Measurements from ENCODE around the gene UBE2G1.

Gene UBE2G1

GRCh38 chr17:4333041-4333440, 33.4 kb downstream of the UBE2G1 start:
- no peak for DNase-seq

- no peak for DNase-seq
These were observed 34.0 kb downstream of the UBE2G1 start for GRCh38 chr17:4332296-4332970.

DNA sequence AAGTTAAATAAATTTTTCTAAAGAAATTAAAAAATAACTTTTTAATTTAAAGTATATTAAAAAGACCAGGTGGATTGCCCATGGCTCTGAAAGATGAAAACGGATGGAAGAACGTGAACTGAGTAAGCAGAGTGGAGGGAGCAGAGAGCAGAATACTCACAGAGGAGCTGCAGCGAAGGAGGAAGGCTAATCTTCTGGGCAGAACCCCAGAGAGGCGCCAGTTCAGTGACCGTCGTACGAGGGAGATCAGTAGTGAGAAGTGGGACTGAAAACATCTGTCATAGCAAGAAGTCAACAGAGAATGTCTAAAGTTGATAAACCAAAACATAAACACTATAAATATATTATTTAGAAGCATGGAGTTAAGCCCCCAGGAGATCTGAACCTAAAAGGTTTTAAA, 34.9 kb downstream of the UBE2G1 start:
- DNase-seq: no peak

GRCh38 chr17:4329838-4330237, 36.6 kb downstream of the UBE2G1 start:
- DNase-seq: no peak

GRCh38 chr17:4327606-4328005, 38.9 kb downstream of the UBE2G1 start:
- no peak for DNase-seq

GRCh38 chr17:4326608-4327007, 39.9 kb downstream of the UBE2G1 start:
- DNase-seq: no peak

DNA sequence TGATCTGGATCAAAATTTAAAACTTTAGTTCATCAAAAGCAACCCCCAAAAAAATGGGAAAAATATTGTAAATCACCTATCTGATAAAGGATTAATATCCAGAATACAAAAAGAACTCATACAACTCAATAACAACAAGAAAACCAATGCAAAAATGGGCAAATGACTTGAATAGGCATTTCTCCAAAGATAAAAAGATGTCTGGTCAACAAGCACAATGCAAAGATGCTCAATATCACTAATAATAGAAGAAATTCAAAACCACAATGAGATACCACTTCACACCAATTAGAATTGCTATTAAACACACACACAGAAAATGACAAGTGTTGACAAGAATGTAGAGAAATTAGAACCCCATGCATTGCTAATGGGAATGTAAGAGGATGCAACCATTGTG, 40.4 kb downstream of the UBE2G1 start:
- no peak for DNase-seq

DNA sequence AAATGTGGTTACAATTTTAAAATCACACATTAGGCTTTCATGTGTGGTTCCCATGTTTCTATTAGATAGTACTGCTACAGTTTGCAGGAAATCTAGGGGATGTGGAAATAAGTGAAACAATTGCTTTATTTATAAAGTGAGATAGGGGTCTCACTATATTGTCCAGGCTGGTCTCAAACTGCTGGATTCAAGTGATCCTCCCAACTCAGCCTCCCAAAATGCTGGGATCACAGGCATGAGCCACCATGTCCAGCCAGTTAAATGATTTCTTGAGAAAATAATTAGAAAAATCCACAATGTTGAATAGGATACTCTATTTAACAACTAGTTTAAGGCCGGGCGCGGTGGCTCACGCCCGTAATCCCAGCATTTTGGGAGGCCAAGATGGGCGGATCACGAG, 42.0 kb downstream of the UBE2G1 start:
- no peak for DNase-seq

GRCh38 chr17:4319221-4319620, 47.3 kb downstream of the UBE2G1 start:
- no peak for DNase-seq

DNA sequence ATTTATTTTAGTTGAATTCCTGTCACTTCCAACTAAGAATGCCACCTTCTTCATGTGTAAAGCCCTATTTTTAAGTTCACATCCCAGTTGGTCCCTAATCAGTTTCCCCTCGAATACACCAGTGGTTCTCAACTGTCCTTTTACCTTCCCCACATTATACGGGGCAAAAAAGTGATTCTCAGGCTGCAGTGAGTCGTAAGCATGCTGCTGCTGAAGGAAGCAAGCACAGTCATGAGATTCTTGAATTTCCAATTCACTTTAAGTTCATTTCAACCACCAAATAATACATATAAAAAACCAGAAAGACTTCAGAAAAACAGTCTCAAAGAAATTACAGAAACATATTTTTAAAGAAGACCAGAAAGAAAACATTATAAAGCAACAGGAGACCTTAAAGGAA, 47.9 kb downstream of the UBE2G1 start:
- no peak for DNase-seq

DNA sequence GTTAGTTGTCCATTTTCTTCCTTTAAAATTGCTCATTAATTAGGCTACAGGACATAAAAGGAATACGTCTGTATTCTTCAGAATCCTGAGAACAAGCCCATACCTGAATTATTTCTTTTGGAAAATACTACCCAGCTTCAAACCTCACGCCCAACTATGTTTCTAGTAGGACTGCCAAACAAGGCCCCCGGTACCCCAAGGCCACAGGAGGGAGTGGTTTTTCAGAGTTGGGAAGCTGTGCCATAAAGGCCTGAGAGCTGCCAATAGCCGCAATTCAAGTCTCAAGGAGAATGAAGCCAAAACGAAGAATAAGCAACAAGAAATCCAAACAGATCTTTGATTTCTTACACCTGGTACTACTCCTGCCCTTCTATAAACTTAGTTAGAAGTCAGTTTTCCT, 48.3 kb downstream of the UBE2G1 start:
- DNase-seq: no peak

GRCh38 chr17:4317610-4318009, 48.9 kb downstream of the UBE2G1 start:
- no peak for DNase-seq

- DNase-seq: no peak
These were observed 49.8 kb downstream of the UBE2G1 start for GRCh38 chr17:4316648-4317047.

DNA sequence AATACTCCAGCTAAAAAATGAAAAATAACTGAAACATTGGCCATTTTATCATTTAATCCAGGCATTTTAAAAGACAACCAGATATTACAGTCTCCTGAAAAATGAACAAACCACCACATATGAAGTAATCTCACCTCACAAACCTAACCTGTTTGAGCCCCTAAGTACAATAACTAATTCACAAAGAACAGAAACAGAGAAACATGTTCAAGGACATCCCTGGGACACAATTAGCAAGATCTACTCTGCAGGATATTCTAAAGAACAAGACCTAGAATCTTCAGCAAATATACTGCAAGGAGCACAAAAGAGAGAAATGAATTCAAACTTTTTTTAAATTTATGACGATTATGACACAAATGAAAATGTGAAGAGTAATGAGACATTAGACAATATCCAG, 51.9 kb downstream of the UBE2G1 start:
- DNase-seq: no peak

DNA sequence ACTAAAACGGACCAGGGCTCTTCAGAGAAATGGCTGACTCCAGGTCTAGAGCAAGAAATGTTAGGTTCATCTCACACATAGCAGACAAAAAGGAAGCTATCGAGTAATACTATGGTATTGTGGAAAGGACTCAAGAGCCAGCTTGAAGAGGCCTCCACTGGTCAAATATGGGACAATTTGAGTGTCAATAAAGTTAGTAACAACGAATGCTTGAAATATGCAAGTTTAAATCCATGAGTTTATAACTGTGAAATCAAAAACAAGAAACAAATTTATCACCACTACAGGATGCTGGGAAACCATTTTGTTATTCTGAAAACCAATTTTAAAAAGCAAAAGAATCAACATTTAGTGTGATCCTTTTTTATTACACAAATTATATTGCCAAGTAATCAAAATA, 52.3 kb downstream of the UBE2G1 start:
- no peak for DNase-seq

- DNase-seq: no peak
These were observed 53.0 kb downstream of the UBE2G1 start for GRCh38 chr17:4313221-4314114.

- DNase-seq: no peak
These were observed 56.0 kb downstream of the UBE2G1 start for GRCh38 chr17:4310354-4311060.

DNA sequence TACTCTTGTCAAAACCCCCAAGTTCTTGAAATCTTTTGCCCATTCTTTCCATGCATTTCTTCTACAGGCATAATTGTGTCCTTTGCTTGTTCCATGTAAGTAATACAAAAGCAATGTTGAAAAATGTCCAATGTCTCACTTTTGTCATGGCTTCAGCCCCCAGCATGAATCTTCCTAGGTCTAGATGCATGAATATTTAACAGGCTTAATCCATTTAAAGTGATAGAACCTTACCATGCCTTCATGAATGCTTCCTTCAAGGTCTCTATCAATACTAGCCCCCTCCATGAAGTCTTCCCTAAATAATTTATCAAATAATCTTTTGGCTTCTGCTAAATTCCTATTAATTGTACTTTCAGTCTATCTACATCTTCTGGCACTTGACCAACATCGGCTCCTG, 56.6 kb downstream of the UBE2G1 start:
- DNase-seq: no peak

DNA sequence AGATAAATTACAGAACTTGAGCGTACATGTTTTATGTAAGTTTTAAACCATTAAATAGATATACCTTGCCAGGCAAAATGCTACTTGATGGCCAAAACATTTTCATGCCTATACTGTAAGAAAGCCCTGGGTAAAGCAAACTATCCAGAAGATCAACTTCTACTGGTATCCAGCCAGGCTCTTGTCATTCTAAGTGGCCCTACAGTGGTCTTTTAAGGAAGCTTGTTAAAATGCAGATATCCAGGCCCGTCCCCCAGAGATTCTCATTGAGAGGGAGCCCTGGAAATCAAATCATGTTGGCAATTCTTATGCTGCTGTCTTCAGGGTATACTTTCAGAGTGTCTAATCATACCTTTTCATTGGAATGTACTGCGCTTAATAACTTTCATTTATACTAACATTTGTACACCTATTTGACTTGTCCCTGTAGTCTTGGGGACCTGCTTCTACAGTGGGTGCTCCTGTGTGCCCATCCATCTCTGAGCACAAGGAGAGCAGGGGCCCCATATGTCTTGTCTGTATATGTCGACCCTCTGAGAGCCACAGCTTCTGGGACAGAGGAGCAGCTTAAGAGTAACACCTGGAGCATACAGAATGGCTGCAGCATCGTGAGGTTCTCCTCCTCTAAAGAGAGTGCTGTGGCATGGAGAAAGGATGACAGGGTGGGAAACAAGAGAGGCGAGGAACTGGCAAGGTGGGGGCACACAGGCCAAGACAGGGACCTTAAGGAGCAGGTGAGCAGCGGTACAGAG, 59.1 kb downstream of the UBE2G1 start:
- DNase-seq: no peak

DNA sequence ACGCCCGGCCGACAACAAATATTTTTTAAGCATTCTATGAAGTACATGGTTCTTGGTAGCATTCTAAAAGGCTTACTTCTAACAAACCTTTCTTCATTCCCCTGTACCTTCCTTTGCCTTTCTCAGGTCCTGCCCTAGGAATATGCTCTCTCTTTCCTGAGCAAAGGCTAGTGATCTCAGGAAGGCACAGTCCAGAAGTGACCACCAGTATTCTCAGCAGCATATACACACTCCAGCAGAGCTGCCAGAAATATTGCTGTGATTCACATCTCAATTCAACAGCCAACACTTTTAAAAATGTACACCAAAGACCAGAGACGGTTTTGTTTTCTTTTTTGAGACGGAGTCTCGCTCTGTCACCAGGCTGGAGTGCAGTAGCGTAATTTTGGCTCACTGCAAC, 61.3 kb downstream of the UBE2G1 start:
- DNase-seq: no peak

DNA sequence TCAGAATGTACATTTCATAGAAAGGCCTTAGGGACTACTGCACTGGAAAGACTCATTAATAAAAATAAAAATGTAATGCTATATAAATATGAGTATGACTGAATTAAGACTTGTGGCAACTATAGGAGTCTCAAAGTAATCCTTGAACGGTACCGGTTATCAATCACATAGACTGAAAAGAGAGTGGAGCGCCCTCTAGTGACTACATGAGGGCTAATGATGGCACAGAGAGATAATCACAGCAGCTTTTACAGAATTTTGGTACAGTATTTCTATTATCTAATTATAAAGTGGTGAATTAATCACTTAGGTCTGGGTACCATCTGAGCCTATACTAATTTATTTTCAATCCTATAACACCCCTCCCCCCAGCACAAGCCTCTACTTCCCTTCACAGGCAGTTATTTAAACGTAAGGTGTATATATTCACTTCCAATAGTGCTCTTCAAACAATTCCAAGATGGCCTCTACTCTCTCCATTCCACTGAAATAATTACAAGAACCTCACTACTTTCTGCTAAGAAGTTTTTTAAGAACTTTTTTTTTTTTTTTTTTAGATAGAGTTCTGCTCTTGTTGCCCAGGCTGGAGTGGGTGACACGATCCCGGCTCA, 62.0 kb downstream of the UBE2G1 start:
- DNase-seq: peak; percentile 19

GRCh38 chr17:4301066-4301465, 65.4 kb downstream of the UBE2G1 start:
- DNase-seq: no peak

DNA sequence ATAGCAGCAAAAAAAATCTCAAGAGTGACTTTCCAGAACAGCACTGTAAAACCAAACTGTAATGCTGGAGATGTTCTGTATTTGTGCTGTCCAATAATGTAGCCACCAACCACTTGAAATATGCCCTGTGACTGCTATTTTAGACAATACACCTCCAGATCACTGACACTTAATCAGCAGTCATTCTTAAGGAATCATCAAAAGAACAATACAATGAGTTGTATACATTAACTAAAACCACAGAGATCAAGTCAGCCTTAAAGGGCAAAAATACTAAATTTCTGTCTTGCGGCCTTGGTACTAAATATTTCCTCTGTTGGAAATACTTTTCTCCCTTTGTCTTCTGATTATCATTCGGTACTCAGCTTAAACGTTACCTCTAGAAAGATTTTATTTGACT, 69.1 kb downstream of the UBE2G1 start:
- no peak for DNase-seq

Measured in CD4-positive, alpha-beta T cell treated with Interleukin-15 for 1 hour (primary cell).